H9 (cell line): ENCODE results near the gene SORCS2. TPM values are rescaled to one million over a fixed set of nuclear protein-coding genes. Genes with fewer than 3 reads are reported as not detected.

Source experiments
- DNase-seq: peaks from one replicate; pipeline ENCODE4 v3.0.0-alpha.2; 2017
- H2AFZ ChIP-seq: one replicate; pipeline ENCODE4 v1.6.1; 2013; ENCODE audit warnings: mild to moderate bottlenecking, low read length, control low read depth, moderate library complexity
- H2AK5ac ChIP-seq: 2 replicates; pipeline ENCODE4 v1.6.1; 2013; ENCODE audit warnings: low read length, control low read depth, mixed read lengths; ENCODE audit not compliant: insufficient read length
- H2BK120ac ChIP-seq: one replicate; pipeline ENCODE4 v1.6.1; 2013; ENCODE audit warnings: low read depth, mild to moderate bottlenecking, low read length, control low read depth, inconsistent platforms; ENCODE audit not compliant: poor library complexity, severe bottlenecking
- H2BK12ac ChIP-seq: 2 replicates; pipeline ENCODE4 v1.6.1; 2013; ENCODE audit warnings: low read length, control low read depth, mixed read lengths, low read depth; ENCODE audit not compliant: insufficient read length
- H2BK15ac ChIP-seq: 2 replicates; pipeline ENCODE4 v1.6.1; 2013; ENCODE audit warnings: low read depth, low read length, control low read depth
- H2BK20ac ChIP-seq: one replicate; pipeline ENCODE4 v1.6.1; 2013; ENCODE audit warnings: low read depth, mild to moderate bottlenecking, low read length, control low read depth, inconsistent platforms; ENCODE audit not compliant: poor library complexity, severe bottlenecking
- H2BK5ac ChIP-seq: 2 replicates; pipeline ENCODE4 v1.6.1; 2013; ENCODE audit warnings: low read length, control low read depth, mixed read lengths; ENCODE audit not compliant: insufficient read length
- H3K14ac ChIP-seq: 2 replicates; pipeline ENCODE4 v1.6.1; 2013; ENCODE audit warnings: low read length, control low read depth; ENCODE audit not compliant: insufficient read depth
- H3K18ac ChIP-seq: 2 replicates; pipeline ENCODE4 v1.6.1; 2013; ENCODE audit warnings: low read depth, mild to moderate bottlenecking, mixed read lengths, low read length, control low read depth; ENCODE audit not compliant: insufficient read length
- H3K23ac ChIP-seq: 2 replicates; pipeline ENCODE4 v1.6.1; 2013; ENCODE audit warnings: low read length, control low read depth, mixed read lengths, low read depth; ENCODE audit not compliant: insufficient read length
- H3K23me2 ChIP-seq: 2 replicates; pipeline ENCODE4 v1.6.1; 2013; ENCODE audit warnings: low read depth, mild to moderate bottlenecking, mixed read lengths, low read length, control low read depth; ENCODE audit not compliant: insufficient read length, poor library complexity, severe bottlenecking
- H3K27ac ChIP-seq: 2 replicates; pipeline ENCODE4 v1.5.1; 2013; ENCODE audit warnings: low read length, control low read depth, mixed read lengths, low read depth; ENCODE audit not compliant: insufficient read length
- H3K27me3 ChIP-seq: 2 replicates; pipeline ENCODE4 v1.6.1; 2013; ENCODE audit warnings: low read length, control low read depth, inconsistent platforms; ENCODE audit not compliant: insufficient read depth
- H3K4ac ChIP-seq: 2 replicates; pipeline ENCODE4 v1.6.1; 2013; ENCODE audit warnings: low read depth, mild to moderate bottlenecking, control low read depth, inconsistent platforms, low read length, moderate library complexity
- H3K4me1 ChIP-seq: 2 replicates; pipeline ENCODE4 v1.6.1; 2013; ENCODE audit warnings: low read length, control low read depth, inconsistent platforms; ENCODE audit not compliant: insufficient read depth
- H3K4me2 ChIP-seq: 2 replicates; pipeline ENCODE4 v1.6.1; 2013; ENCODE audit warnings: low read length, control low read depth, mixed read lengths; ENCODE audit not compliant: insufficient read length, insufficient read depth
- H3K56ac ChIP-seq: 2 replicates; pipeline ENCODE4 v1.6.1; 2013; ENCODE audit warnings: low read depth, mild to moderate bottlenecking, mixed read lengths, low read length, control low read depth; ENCODE audit not compliant: insufficient read length
- H3K79me1 ChIP-seq: 2 replicates; pipeline ENCODE4 v1.6.1; 2013; ENCODE audit warnings: low read depth, mild to moderate bottlenecking, moderate library complexity, low read length, control low read depth, inconsistent platforms; ENCODE audit not compliant: insufficient read depth, poor library complexity, severe bottlenecking
- H3K79me2 ChIP-seq: 2 replicates; pipeline ENCODE4 v1.6.1; 2013; ENCODE audit warnings: low read length, control low read depth, inconsistent platforms; ENCODE audit not compliant: insufficient read depth
- H3K9ac ChIP-seq: 2 replicates; pipeline ENCODE4 v1.6.1; 2013; ENCODE audit warnings: low read length, control low read depth, mixed read lengths; ENCODE audit not compliant: insufficient read length; ENCODE audit errors: extremely low read depth
- H3K9me3 ChIP-seq: one replicate; pipeline ENCODE4 v1.6.1; 2013; ENCODE audit warnings: low read depth, low read length, inconsistent platforms; ENCODE audit not compliant: control insufficient read depth
- H3T11ph ChIP-seq: one replicate; pipeline ENCODE4 v1.6.1; 2013; ENCODE audit warnings: mild to moderate bottlenecking, low read length, control low read depth, inconsistent platforms
- H4K20me1 ChIP-seq: one replicate; pipeline ENCODE4 v1.6.1; 2013; ENCODE audit not compliant: control insufficient read depth, insufficient read length, insufficient read depth
- H4K5ac ChIP-seq: 2 replicates; pipeline ENCODE4 v1.6.1; 2013; ENCODE audit warnings: low read depth, mild to moderate bottlenecking, mixed read lengths, low read length, control low read depth; ENCODE audit not compliant: insufficient read length
- H4K8ac ChIP-seq: replicated peaks from 2 replicates; pipeline ENCODE4 v1.6.1; 2013; ENCODE audit warnings: low read length, control low read depth, mixed read lengths, low read depth; ENCODE audit not compliant: insufficient read length
- H4K91ac ChIP-seq: 2 replicates; pipeline ENCODE4 v1.6.1; 2013; ENCODE audit warnings: low read depth, mild to moderate bottlenecking, moderate library complexity, mixed read lengths, low read length, control low read depth; ENCODE audit not compliant: insufficient read length
- H3K27ac Mint-ChIP-seq, 3 experiments: 2 replicates in 2 of 3; 3 replicates in 1 of 3; pipeline ENCODE4 v1.8.0; 2020 to 2021; ENCODE audit warnings: mixed read lengths in 3 of 3, mild to moderate bottlenecking in 1 of 3, moderate library complexity in 1 of 3
- H3K27me3 Mint-ChIP-seq: 2 replicates; pipeline ENCODE4 v1.8.0; 2021; ENCODE audit warnings: low read depth, mild to moderate bottlenecking, moderate library complexity, mixed read lengths
- H3K36me3 Mint-ChIP-seq, 3 experiments: 2 replicates in 2 of 3; 3 replicates in 1 of 3; pipeline ENCODE4 v1.8.0; 2020 to 2021; ENCODE audit warnings: low read depth in 3 of 3, mixed read lengths in 3 of 3; ENCODE audit not compliant: insufficient read depth in 1 of 3
- H3K4me1 Mint-ChIP-seq, 2 experiments: 2 replicates each; pipeline ENCODE4 v1.8.0; 2020; ENCODE audit warnings: mixed read lengths in 2 of 2
- H3K4me3 Mint-ChIP-seq, 2 experiments: 2 replicates in 1 of 2; 3 replicates in 1 of 2; pipeline ENCODE4 v1.8.0; 2020 to 2021; ENCODE audit warnings: mild to moderate bottlenecking in 2 of 2, mixed read lengths in 2 of 2, moderate library complexity in 1 of 2
- H3K9me3 Mint-ChIP-seq, 2 experiments: 2 replicates in 1 of 2; 3 replicates in 1 of 2; pipeline ENCODE4 v1.8.0; 2020; ENCODE audit warnings: mild to moderate bottlenecking in 2 of 2, mixed read lengths in 2 of 2, moderate library complexity in 1 of 2
- total RNA-seq: library from RNA; stranded (reverse); gene quantifications from 2 replicates; pipeline ENCODE4 v1.2.1, GENCODE V29; 2021
- TF ChIP-seq, protein P1 (sequence below): fragments of 200-600 bp; sonication (generic); conservative IDR thresholded peaks from 3 replicates; pipeline ENCODE4 v1.8.0; 2021; ENCODE audit warnings: antibody characterized with exemption, mild to moderate bottlenecking

The SORCS2 gene
- total RNA-seq, 1 experiment from 2014 or later = 0.57 TPM

DNA sequence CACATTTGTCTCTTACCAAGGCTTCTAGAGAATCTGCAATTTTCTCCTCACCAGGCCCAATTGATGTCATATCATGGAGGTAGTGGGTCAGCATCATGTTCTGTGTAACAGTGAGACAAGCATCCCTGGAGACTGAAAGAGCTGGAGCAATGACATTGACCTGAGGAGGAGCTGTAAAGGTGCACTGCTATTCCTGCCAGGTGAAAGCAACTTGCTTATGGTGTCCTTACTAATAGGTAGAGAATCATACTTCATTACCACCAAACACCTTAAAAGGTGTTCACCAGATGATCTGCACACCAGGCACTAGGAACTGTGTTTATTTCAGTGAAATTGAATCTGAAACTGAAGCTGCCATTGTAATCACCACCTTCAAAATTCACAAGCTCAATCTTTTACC, 558.6 kb downstream of the SORCS2 start:
- Histone ChIP-seq H3T11ph (no peak overlapping the region), H3K9ac (no peak overlapping the region), H4K20me1 (no peaks in the 10 kb centered on the region), H2AFZ (no peak overlapping the region), H3K27ac (no peak overlapping the region), H3K4me2 (no peak overlapping the region), H3K9me3 (no peaks in the 10 kb centered on the region), H2BK20ac (no peak overlapping the region), H3K27me3 (no peaks in the 10 kb centered on the region), H3K4ac (no peak overlapping the region), H3K79me1 (no peaks in the 10 kb centered on the region), H3K14ac (no peak overlapping the region), H2BK120ac (no peak overlapping the region), H4K5ac (no peak overlapping the region), H3K79me2 (no peaks in the 10 kb centered on the region), H2BK15ac (no peak overlapping the region), H3K56ac (no peak overlapping the region), H4K8ac (no peak overlapping the region), H3K4me1 (no peaks in the 10 kb centered on the region), H2AK5ac (no peak overlapping the region), H2BK12ac (no peak overlapping the region), H2BK5ac (no peak overlapping the region), H3K23me2 (no peaks in the 10 kb centered on the region), H4K91ac (no peak overlapping the region), H3K23ac (no peak overlapping the region), H3K18ac (no peak overlapping the region)
- TF ChIP-seq, protein P1, sequence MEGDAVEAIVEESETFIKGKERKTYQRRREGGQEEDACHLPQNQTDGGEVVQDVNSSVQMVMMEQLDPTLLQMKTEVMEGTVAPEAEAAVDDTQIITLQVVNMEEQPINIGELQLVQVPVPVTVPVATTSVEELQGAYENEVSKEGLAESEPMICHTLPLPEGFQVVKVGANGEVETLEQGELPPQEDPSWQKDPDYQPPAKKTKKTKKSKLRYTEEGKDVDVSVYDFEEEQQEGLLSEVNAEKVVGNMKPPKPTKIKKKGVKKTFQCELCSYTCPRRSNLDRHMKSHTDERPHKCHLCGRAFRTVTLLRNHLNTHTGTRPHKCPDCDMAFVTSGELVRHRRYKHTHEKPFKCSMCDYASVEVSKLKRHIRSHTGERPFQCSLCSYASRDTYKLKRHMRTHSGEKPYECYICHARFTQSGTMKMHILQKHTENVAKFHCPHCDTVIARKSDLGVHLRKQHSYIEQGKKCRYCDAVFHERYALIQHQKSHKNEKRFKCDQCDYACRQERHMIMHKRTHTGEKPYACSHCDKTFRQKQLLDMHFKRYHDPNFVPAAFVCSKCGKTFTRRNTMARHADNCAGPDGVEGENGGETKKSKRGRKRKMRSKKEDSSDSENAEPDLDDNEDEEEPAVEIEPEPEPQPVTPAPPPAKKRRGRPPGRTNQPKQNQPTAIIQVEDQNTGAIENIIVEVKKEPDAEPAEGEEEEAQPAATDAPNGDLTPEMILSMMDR = no peak
- Mint-ChIP-seq H3K9me3 (no peaks in the 10 kb centered on the region; a peak in 1 of 5 replicates), H3K4me3 (no peak overlapping the region), H3K27me3 (peaks cover 50% of the 10 kb centered on the region), H3K36me3 (no peaks in the 10 kb centered on the region), H3K27ac (no peak overlapping the region), H3K4me1 (no peaks in the 10 kb centered on the region)
- no peak for DNase-seq
